ENCODE measurements around the gene MRPL2.
A peak's percentile ranks its signal among the peaks of the same experiment; 100 is the strongest.

MRPL2 gene

DNA sequence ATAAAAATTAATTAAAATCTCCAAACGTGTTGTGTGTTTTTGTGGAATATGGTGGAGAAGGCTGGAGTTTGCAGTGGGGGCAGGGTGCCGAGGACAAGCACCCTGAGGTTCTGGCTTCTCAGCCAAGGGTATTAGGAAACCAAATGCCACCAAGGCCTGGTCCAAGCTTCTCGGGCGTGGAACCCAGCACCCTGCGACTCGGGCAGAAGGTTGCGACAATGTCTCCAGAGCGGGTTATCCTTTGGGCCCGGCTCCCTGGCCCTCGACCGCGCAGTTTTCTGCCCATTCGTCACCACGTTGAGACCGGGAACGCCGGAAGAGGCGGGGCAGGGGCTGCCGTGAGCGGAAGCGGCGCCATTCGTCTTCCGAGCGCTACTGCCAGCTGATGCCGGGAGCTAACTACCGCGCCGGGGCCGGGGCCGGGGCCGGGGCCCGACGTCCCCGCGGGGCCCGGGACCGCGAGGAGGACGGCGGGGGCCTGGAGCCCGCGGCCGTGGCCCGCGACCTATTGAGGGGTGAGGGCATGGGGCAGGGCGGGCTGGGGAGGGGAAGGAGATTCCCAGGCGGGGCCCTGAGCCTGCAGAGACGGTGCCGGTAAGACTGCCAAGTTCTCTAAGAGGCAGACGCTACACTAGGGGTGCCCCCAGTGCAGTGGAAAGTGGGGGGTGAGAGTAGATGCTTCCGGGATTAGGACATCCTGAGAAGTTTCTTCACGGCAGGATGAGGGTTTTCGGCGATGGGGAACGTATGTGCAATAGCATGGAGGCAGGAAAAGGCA is 37.8 kb downstream of the MRPL2 start, which contains the start of gene RRP36:
Gene RRP36 (plus strand): TSS at position 354 of the 778 bp plus-strand sequence. CDS start 32 bp downstream, at position 386.
- peak; percentile 54 for DNase-seq (ENCODE audit: low read depth)

- DNase-seq (ENCODE audit: low read depth) = no peak
Measured at GRCh38 chr6:43020847-43021246, 38.4 kb downstream of the MRPL2 start.

DNA sequence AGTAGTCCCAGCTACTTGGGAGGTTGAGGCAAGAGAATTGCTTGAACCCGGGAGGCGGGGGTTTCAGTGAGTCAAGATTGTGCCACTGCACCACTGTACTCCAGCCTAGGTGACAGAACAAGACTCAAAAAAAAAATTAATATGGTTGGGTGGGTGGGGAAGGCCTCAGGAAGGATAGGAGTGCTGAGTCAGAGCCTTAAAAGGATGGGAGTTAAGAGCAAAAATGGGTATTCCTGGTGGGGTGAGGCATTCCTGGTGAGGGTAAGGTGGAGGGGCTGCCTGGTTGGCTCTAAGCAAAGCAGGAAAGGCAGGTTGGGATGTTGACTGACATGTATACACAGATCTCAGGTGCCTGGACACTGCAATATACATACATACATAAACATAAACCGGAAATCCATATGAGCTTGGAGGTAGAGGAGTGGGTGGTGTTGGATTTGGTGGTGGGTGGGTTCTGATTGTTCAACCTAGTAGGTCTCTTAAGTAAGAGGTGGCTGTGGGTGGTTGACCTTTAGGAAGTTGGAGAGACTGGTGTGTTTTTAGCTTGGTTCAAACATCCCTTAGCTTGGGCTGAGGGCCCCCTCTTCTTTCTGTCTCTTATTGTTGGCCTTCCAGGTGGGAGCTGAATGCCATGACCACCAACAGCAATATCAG is 39.1 kb downstream of the MRPL2 start:
- no peak for DNase-seq (ENCODE audit: low read depth)

GRCh38 chr6:43019152-43019551 is 40.1 kb downstream of the MRPL2 start:
- DNase-seq (ENCODE audit: low read depth) = no peak

GRCh38 chr6:43016943-43017334 is 42.3 kb downstream of the MRPL2 start:
- DNase-seq (ENCODE audit: low read depth) = no peak

DNA sequence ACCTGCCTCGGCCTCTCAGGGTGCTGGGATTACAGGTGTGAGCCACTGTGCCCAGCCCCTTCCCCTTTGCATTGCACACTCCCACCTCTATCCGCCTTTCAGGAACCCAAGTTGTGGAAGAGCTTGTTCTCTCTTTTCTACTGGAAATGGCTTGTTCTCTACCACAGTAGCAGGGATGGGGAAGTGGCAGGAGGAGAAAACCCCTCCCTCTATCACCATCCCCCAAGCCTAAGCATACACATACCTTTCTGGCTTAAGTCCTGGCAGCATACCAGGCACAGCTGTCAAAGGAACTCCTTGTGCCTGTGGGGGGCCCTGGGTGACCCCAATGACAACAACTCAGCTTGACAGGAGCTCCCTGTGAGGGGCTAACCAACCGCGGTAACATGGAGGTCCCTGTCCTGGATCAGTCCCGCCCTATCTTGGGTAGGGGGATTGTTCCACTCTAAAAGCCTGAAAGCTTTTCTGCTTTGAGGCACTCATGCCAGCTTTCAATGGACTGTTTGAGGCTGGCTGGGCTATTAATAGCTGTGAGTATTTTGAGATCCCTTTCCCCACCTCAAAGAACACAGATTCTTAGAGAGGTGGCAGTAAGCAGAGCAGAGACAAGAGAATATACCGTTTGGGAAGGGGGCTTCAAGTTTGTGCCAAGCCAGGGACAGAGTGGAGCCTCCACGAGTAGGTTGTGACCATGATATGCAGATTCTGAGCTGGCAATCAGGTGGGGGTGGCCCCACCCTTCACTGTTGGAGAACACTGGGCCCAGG is 42.9 kb downstream of the MRPL2 start:
- no peak for DNase-seq (ENCODE audit: low read depth)

GRCh38 chr6:43014434-43014909 is 44.8 kb downstream of the MRPL2 start:
- DNase-seq (ENCODE audit: low read depth) = no peak

DNA sequence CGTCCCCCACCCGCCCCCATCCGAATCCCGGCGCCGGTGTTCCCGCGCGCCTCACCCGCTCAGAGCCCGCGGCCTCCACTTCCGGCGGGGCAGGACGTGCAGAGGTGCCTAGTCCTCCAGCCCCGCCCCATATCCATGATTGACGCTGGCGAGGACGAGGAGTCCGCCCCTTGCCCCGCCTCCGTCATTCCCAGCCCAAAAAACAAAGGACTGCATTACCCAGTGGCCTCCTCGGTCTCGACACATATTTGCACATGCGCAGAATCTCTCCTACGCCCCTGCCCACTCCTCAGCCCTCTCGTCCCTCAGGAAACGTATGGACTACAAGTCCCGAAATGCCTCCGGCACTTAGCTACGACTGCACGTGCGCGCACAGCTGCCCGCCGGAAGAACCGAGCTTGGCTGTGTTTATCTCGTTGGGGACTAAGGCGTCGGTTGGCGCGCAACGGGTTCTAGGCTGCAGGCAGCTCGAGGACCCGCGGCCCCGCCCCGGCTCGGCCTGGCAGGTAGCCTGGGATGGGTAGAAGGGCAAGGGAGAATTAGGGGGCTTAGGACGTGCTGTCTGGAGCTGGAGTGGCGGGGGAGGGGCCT is 45.3 kb downstream of the MRPL2 start, which contains the start of the genes KLHDC3 and MEA1:
Gene KLHDC3 (plus strand): TSS at position 407 of the 591 bp plus-strand sequence. CDS start 2,944 bp downstream, outside the sequence.
Gene MEA1 (minus strand): TSS at position 104 of the 591 bp plus-strand sequence. CDS start 133 bp downstream, outside the sequence.
- DNase-seq (ENCODE audit: low read depth) = peak; percentile 97

DNA sequence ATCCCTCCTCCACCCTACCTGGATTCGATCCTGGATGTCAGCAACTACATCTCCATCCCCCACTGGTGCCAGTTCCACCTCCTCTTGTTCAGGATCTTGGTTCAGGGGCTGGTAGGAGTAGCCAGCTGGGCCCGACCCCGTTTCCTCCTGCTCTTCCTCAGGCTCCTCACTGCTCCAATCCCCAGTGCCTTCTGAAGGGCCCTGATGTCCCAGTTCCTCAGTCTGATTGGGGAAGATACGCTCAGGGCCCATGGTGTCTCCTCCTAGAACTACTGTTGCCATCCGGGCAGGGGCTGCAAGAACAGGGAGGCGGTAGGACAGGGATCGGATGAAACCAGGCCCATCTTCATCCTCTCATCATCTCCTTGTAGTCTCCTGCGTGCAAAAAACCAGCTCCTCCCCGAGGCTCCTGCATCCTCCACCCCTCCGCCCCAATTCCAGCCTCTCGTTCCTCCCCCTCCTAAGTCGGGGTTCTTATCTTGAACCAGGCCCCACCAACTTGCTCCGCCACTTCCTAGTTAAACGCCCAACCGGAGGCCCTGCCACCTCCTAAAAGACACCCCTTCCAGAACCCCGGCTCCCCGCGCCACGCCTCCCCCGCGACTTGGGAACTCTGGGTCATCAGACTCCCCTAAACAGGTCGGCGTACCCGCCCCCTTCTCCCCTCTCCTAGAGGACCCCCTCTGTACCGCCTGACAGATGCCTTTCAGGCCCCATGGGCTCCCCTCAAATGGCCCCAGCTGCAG is 46.0 kb downstream of the MRPL2 start:
- no peak for DNase-seq (ENCODE audit: low read depth)

- DNase-seq (ENCODE audit: low read depth) = no peak
Measured at GRCh38 chr6:43012364-43012763, 46.9 kb downstream of the MRPL2 start.

DNA sequence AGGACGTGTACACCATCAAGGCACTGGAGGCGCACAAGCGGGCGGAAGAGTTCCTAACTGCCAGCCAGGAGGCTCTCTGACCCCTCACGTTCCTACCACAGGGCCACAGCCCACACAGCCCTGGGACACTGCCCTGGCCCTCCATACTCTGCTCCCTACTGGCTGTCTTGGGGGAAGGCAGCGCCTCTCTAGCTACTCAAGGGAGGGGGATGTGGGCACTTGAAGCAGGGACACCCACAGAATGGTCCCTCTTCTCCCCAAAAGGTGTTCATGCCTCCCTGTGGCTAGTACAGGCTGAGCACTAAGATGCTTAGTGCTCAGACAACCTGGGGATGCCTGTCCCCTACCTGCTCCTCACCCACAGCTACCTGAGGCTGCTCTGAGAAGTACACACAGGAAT is 48.0 kb downstream of the MRPL2 start:
- no peak for DNase-seq (ENCODE audit: low read depth)

- DNase-seq (ENCODE audit: low read depth) = no peak
Measured at GRCh38 chr6:43009124-43009523, 50.1 kb downstream of the MRPL2 start.

DNA sequence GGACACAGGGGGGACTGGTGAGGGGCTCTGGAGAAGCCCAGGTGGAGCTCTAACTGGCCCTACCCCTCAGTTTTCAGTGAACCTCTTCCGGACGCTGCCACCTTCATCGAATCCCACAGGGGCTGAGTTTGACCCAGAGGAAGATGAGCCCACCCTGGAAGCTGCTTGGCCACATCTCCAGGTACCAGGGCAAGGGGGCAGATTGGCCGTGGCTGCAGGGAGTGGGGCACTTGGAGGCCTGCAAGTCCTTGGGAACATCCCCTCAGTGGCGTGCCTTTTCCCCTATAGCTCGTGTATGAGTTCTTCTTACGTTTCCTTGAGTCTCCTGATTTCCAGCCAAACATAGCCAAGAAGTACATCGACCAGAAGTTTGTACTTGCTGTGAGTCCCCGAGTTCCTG is 52.1 kb downstream of the MRPL2 start:
- no peak for DNase-seq (ENCODE audit: low read depth)

GRCh38 chr6:43006251-43006650 is 53.0 kb downstream of the MRPL2 start:
- DNase-seq (ENCODE audit: low read depth) = no peak

DNA sequence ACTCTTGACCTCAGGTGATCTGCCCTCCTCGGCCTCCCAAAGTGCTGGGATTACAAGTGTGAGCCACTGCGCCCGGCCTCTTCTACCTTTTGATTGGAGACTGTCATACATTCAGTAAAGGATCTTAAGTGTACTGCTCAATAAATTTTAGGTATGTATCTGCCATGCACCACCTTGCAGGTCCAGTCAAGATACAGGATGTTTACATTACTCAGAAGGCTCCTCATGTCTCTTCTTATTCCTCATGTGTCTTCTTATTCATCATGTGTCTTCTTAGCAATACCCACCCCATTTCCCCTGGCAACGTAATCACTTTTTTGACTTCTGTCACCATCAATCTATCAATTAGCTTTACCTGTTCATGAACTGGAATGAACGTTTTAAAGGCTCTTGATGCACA is 53.4 kb downstream of the MRPL2 start:
- no peak for DNase-seq (ENCODE audit: low read depth)
